IMR-90 (cell line): ENCODE data around the gene POU2AF2. TPM values are rescaled to one million over a fixed set of nuclear protein-coding genes. Genes with fewer than 3 reads are reported as not detected.

Experiments used
- ATAC-seq: fragments of 200-7000 bp; cut with Tn5 transposase; 2 replicates; pipeline ENCODE4 v1.9.1; 2020; ENCODE audit warnings: low read depth, mild to moderate bottlenecking, moderate library complexity
- BruUV-seq: library from RNA; stranded (reverse); fragments of 400-500 nt; replicated peaks from 2 replicates; lab custom pipeline; 2021; lab: Mats Ljungman, UMichigan
- CTCF ChIA-PET: fragments of 300-600 bp; formaldehyde crosslinking; extraction: SDS; loops from one replicate; lab custom pipeline; 2021; ENCODE audit warnings: antibody characterized with exemption; lab: Yijun Ruan, JAX
- POLR2A ChIA-PET: fragments of 300-600 bp; sonication (Branson Sonifier 250); formaldehyde crosslinking; loops from one replicate; lab custom pipeline; 2022; ENCODE audit warnings: antibody characterized with exemption; ENCODE audit not compliant: unreplicated experiment; lab: Charles Lee
- DNase-seq: peaks from one replicate; pipeline ENCODE4 v3.0.0; 2013
- H2AFZ ChIP-seq: replicated peaks from 2 replicates; pipeline ENCODE3; 2013; ENCODE audit warnings: low read length, mild to moderate bottlenecking; ENCODE audit not compliant: poor library complexity
- H2AK5ac ChIP-seq: 2 replicates; pipeline ENCODE4 v1.6.1; 2013; ENCODE audit warnings: low read depth, low read length, inconsistent platforms
- H2AK9ac ChIP-seq: replicated peaks from 2 replicates; pipeline ENCODE3; 2013; ENCODE audit warnings: mild to moderate bottlenecking, low read depth, low read length, moderate library complexity; ENCODE audit not compliant: poor library complexity
- H2BK120ac ChIP-seq: 2 replicates; pipeline ENCODE4 v1.6.1; 2013; ENCODE audit warnings: low read depth, low read length, inconsistent platforms
- H2BK15ac ChIP-seq: 3 replicates; pipeline ENCODE4 v1.6.1; 2013; ENCODE audit warnings: low read depth, low read length, inconsistent platforms
- H2BK20ac ChIP-seq: 2 replicates; pipeline ENCODE4 v1.6.1; 2013; ENCODE audit warnings: low read depth, mild to moderate bottlenecking, inconsistent platforms, low read length, moderate library complexity
- H2BK5ac ChIP-seq: 2 replicates; pipeline ENCODE4 v1.6.1; 2013; ENCODE audit warnings: mild to moderate bottlenecking, low read depth, low read length, inconsistent platforms; ENCODE audit not compliant: poor library complexity, severe bottlenecking
- H3K14ac ChIP-seq: replicated peaks from 2 replicates; pipeline ENCODE4 v1.6.1; 2013; ENCODE audit warnings: low read depth, low read length, inconsistent platforms
- H3K18ac ChIP-seq: 2 replicates; pipeline ENCODE4 v1.6.1; 2013; ENCODE audit warnings: low read depth, low read length, control low read depth
- H3K23ac ChIP-seq: 2 replicates; pipeline ENCODE4 v1.6.1; 2013; ENCODE audit warnings: low read depth, low read length, inconsistent platforms
- H3K27ac ChIP-seq: 2 replicates; pipeline ENCODE4 v1.5.1; 2013; ENCODE audit warnings: mild to moderate bottlenecking, control low read depth, low read length; ENCODE audit not compliant: insufficient read depth
- H3K27me3 ChIP-seq: 2 replicates; pipeline ENCODE4 v1.6.1; 2013; ENCODE audit warnings: low read length; ENCODE audit not compliant: control insufficient read depth, insufficient read depth
- H3K36me3 ChIP-seq: 2 replicates; pipeline ENCODE4 v1.6.1; 2013; ENCODE audit warnings: low read length, mixed read lengths; ENCODE audit not compliant: control insufficient read depth, insufficient read depth
- H3K4ac ChIP-seq: 2 replicates; pipeline ENCODE4 v1.6.1; 2013; ENCODE audit warnings: low read depth, low read length, inconsistent platforms
- H3K4me1 ChIP-seq: 2 replicates; pipeline ENCODE4 v1.6.1; 2013; ENCODE audit warnings: low read length, mixed read lengths; ENCODE audit not compliant: control insufficient read depth, insufficient read depth
- H3K4me2 ChIP-seq: 2 replicates; pipeline ENCODE4 v1.6.1; 2013; ENCODE audit warnings: low read depth, mild to moderate bottlenecking, control low read depth, low read length, moderate library complexity
- H3K4me3 ChIP-seq: 2 replicates; pipeline ENCODE4 v1.5.1; 2013; ENCODE audit warnings: low read depth, mild to moderate bottlenecking, control low read depth, low read length, moderate library complexity; ENCODE audit not compliant: insufficient read depth
- H3K56ac ChIP-seq: 2 replicates; pipeline ENCODE4 v1.6.1; 2013; ENCODE audit warnings: low read length, inconsistent platforms; ENCODE audit not compliant: insufficient read depth; ENCODE audit errors: extremely low read depth
- H3K79me1 ChIP-seq, 2 experiments: 2 replicates each; pipeline ENCODE4 v1.6.1; 2013; ENCODE audit warnings: low read length in 2 of 2, inconsistent platforms in 1 of 2, low read depth in 1 of 2
- H3K9ac ChIP-seq: 2 replicates; pipeline ENCODE4 v1.6.1; 2013; ENCODE audit warnings: low read depth, low read length, control low read depth
- H3K9me1 ChIP-seq: 2 replicates; pipeline ENCODE4 v1.6.1; 2013; ENCODE audit warnings: low read length, inconsistent platforms; ENCODE audit not compliant: insufficient read depth
- H3K9me3 ChIP-seq: 2 replicates; pipeline ENCODE4 v1.6.1; 2013; ENCODE audit warnings: low read length; ENCODE audit not compliant: control insufficient read depth, insufficient read depth
- H4K20me1 ChIP-seq: 2 replicates; pipeline ENCODE4 v1.6.1; 2013; ENCODE audit warnings: low read length, inconsistent platforms; ENCODE audit not compliant: insufficient read depth
- H4K5ac ChIP-seq: 2 replicates; pipeline ENCODE4 v1.6.1; 2013; ENCODE audit warnings: mild to moderate bottlenecking, low read depth, low read length, control low read depth
- H4K8ac ChIP-seq, 2 experiments: 2 replicates each; pipeline ENCODE4 v1.6.1; 2013; ENCODE audit warnings: low read depth in 2 of 2, low read length in 2 of 2, control low read depth in 1 of 2, inconsistent platforms in 1 of 2
- H4K91ac ChIP-seq: 2 replicates; pipeline ENCODE4 v1.6.1; 2013; ENCODE audit warnings: low read depth, low read length, inconsistent platforms; ENCODE audit not compliant: insufficient read depth
- BHLHE40 ChIP-seq: fragments of 150-350 bp; IDR thresholded peaks from 2 replicates; pipeline ENCODE4 v1.6.1; 2016; ENCODE audit warnings: mild to moderate bottlenecking, low read depth, low read length
- CEBPB ChIP-seq: IDR thresholded peaks from 2 replicates; pipeline ENCODE4 v1.6.1; 2012; ENCODE audit warnings: low read depth, low read length, improper control_type of control experiment
- CTCF ChIP-seq: conservative IDR thresholded peaks from 2 replicates; pipeline ENCODE4 v1.5.1; 2012; ENCODE audit warnings: mild to moderate bottlenecking, low read depth, low read length, improper control_type of control experiment
- MAFK ChIP-seq: IDR thresholded peaks from 2 replicates; pipeline ENCODE4 v1.6.1; 2012; ENCODE audit warnings: low read depth, low read length, improper control_type of control experiment
- MAZ ChIP-seq: IDR thresholded peaks from 2 replicates; pipeline ENCODE4 v1.6.1; 2012; ENCODE audit warnings: low read depth, mild to moderate bottlenecking, low read length, improper control_type of control experiment, moderate library complexity, borderline replicate concordance
- MXI1 ChIP-seq: IDR thresholded peaks from 2 replicates; pipeline ENCODE4 v1.6.1; 2012; ENCODE audit warnings: low read depth, mild to moderate bottlenecking, low read length, moderate library complexity, borderline replicate concordance
- NFE2L2 ChIP-seq: fragments of 150-350 bp; IDR thresholded peaks from 2 replicates; pipeline ENCODE4 v1.6.1; 2016; ENCODE audit warnings: low read depth, mild to moderate bottlenecking, low read length
- POLR2A ChIP-seq: IDR thresholded peaks from 2 replicates; pipeline ENCODE4 v1.6.1; 2012; ENCODE audit warnings: mild to moderate bottlenecking, low read depth, low read length
- RFX5 ChIP-seq: IDR thresholded peaks from 2 replicates; pipeline ENCODE4 v1.8.0; 2012; ENCODE audit warnings: low read depth, mild to moderate bottlenecking, low read length, moderate library complexity
- SMC3 ChIP-seq: fragments of 150-350 bp; IDR thresholded peaks from 2 replicates; pipeline ENCODE4 v1.6.1; 2016; ENCODE audit warnings: low read depth, mild to moderate bottlenecking, antibody characterized with exemption, low read length, moderate library complexity
- USF2 ChIP-seq: fragments of 150-350 bp; IDR thresholded peaks from 2 replicates; pipeline ENCODE4 v1.6.1; 2017; ENCODE audit warnings: mild to moderate bottlenecking, antibody characterized with exemption, low read length, low read depth
- WGBS, 2 experiments: methylation state at CpG; one replicate each; pipeline versions ENCODE4 v1.1.5 to v1.1.7; 2013; ENCODE audit warnings: missing lambda C conversion rate in 2 of 2; ENCODE audit not compliant: insufficient read length in 1 of 2; ENCODE audit errors: extremely low coverage in 2 of 2; 5-methylcytosine and 5-hydroxymethylcytosine counted together
- dilution Hi-C: fragments of 300-500 bp; cut with HindIII; formaldehyde crosslinking; loops from one replicate; pipeline ENCODE4 v1.14.3; 2018; ENCODE audit warnings: low sequenced_read_pairs; ENCODE audit not compliant: unreplicated experiment
- in situ Hi-C: fragments of 300-500 bp; cut with MboI; formaldehyde crosslinking; loops from 3 replicates; pipeline ENCODE4 v1.14.3; 2019; ENCODE audit warnings: low sequenced_read_pairs, inconsistent platforms, mixed read lengths
- intact Hi-C: fragments of 100-400 bp; cut with micrococcal nuclease; formaldehyde crosslinking; loops from 2 replicates; pipeline ENCODE4 v1.10.0; 2022
- polyA plus RNA-seq, 3 experiments: library from polyadenylated mRNA; depleted of rRNA; stranded (reverse); fragments of >200 nt; gene quantifications; 2 replicates each; pipeline ENCODE4 v1.2.3, GENCODE V29; 2012; ENCODE audit warnings: low replicate concordance in 1 of 3
- total RNA-seq: library from RNA; depleted of rRNA; stranded (reverse); fragments of >200 nt; gene quantifications from 2 replicates; pipeline ENCODE4 v1.2.3, GENCODE V29; 2012

Gene POU2AF2
- total and polyA plus RNA-seq, 2 of the 4 experiments (the other 2 are of a cell fraction) = not detected

- Histone ChIP-seq H3K14ac (no peak overlapping the region), H3K9me3 (no peaks in the 10 kb centered on the region; the same call in 1 of the 2 replicates), H2BK5ac (no peak overlapping the region), H3K56ac (no peak overlapping the region), H3K36me3 (no peaks in the 10 kb centered on the region), H3K23ac (no peak overlapping the region), H2AK9ac (no peak overlapping the region), H3K18ac (no peak overlapping the region), H3K4me3 (no peak overlapping the region), H3K79me1 (no peaks in the 10 kb centered on the region), H3K27me3 (peaks cover 56% of the 10 kb centered on the region), H3K27ac (no peak overlapping the region), H3K9ac (no peak overlapping the region), H4K5ac (no peak overlapping the region), H2AFZ (no peak overlapping the region), H4K91ac (no peak overlapping the region), H2AK5ac (no peak overlapping the region), H3K4ac (no peak overlapping the region), H2BK15ac (no peak overlapping the region), H2BK120ac (no peak overlapping the region), H3K4me1 (0 out of 2 replicates have a peak, but pooled peaks cover 1% of the 10 kb centered on the region), H2BK20ac (no peak overlapping the region), H3K9me1 (no peaks in the 10 kb centered on the region), H4K20me1 (no peaks in the 10 kb centered on the region), H3K4me2 (no peak overlapping the region), H4K8ac (no peak overlapping the region)
- ATAC-seq = no peak
- dilution Hi-C loops = no loop called here
- ChIA-PET POLR2A (no interaction called here), CTCF (no interaction called here)
- intact Hi-C loops = no loop called here
- in situ Hi-C loops = no loop called here
- WGBS, 2 experiments = 20% methylated on average over 1 of the region's 5 CpGs; no CpG with 5 or more reads in 1 of the 2 experiments
- DNase-seq = no peak
- no peak for TF ChIP-seq BHLHE40
- TF ChIP-seq POLR2A = no peak
- no peak for TF ChIP-seq CTCF
- TF ChIP-seq NFE2L2 = no peak
- no peak for TF ChIP-seq MAFK
- no peak for TF ChIP-seq MAZ
- TF ChIP-seq RFX5 = no peak
- no peak for TF ChIP-seq CEBPB
- TF ChIP-seq USF2 = no peak
- no peak for TF ChIP-seq MXI1
- no peak for TF ChIP-seq SMC3
- no TSS peak for BruUV-seq
Measured at GRCh38 chr11:111309215-111309915, 63.8 kb downstream of the POU2AF2 start.
